HL-60 (cell line): ENCODE results near the gene LPAR2.

ENCODE experiments used
- CTCF ChIP-seq: IDR thresholded peaks from one replicate; pipeline ENCODE4 v1.5.1; 2011; ENCODE audit warnings: low read length, control low read depth, inconsistent platforms; ENCODE audit not compliant: insufficient read depth
- GABPA ChIP-seq: IDR thresholded peaks from 2 replicates; pipeline ENCODE4 v1.6.1; 2012; ENCODE audit warnings: low read depth
- POLR2AphosphoS5 ChIP-seq: IDR thresholded peaks from 2 replicates; pipeline ENCODE4 v1.6.1; 2012; ENCODE audit warnings: low read depth
- TF ChIP-seq, protein P1 (sequence below): IDR thresholded peaks from 2 replicates; pipeline ENCODE4 v1.6.1; 2012; ENCODE audit warnings: low read depth; ENCODE audit not compliant: insufficient replicate concordance

DNA sequence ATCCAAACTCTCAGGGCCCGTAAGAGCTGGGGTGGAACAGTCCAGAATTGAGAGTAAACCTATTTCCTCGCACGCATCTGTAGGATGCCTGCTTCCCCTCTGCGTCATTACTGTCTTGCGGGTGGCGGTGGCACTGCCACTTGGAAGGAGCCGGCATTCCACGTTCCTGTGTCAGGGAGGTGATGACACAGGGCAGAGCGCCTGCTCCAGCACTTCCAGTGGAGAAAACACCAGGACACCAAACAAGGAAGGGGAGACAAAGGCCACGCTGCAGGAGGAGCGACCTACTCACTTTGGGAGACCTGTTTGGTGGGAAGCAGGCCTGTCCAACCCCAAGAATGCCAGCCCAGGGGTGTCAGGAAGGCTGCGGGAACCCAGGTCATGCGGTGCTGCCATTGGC is 46.6 kb downstream of the LPAR2 start:
- no peak for TF ChIP-seq CTCF
- no peak for TF ChIP-seq POLR2AphosphoS5
- TF ChIP-seq, protein P1, sequence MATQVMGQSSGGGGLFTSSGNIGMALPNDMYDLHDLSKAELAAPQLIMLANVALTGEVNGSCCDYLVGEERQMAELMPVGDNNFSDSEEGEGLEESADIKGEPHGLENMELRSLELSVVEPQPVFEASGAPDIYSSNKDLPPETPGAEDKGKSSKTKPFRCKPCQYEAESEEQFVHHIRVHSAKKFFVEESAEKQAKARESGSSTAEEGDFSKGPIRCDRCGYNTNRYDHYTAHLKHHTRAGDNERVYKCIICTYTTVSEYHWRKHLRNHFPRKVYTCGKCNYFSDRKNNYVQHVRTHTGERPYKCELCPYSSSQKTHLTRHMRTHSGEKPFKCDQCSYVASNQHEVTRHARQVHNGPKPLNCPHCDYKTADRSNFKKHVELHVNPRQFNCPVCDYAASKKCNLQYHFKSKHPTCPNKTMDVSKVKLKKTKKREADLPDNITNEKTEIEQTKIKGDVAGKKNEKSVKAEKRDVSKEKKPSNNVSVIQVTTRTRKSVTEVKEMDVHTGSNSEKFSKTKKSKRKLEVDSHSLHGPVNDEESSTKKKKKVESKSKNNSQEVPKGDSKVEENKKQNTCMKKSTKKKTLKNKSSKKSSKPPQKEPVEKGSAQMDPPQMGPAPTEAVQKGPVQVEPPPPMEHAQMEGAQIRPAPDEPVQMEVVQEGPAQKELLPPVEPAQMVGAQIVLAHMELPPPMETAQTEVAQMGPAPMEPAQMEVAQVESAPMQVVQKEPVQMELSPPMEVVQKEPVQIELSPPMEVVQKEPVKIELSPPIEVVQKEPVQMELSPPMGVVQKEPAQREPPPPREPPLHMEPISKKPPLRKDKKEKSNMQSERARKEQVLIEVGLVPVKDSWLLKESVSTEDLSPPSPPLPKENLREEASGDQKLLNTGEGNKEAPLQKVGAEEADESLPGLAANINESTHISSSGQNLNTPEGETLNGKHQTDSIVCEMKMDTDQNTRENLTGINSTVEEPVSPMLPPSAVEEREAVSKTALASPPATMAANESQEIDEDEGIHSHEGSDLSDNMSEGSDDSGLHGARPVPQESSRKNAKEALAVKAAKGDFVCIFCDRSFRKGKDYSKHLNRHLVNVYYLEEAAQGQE = no peak
- no peak for TF ChIP-seq GABPA
